Right forelimb (tissue), 1 donor: Measurements from ENCODE around the gene EPHA6.
"Not testable (repeated sequence)": the region's sequence is repeated elsewhere in the genome, so short reads cannot be mapped to it uniquely, and the experiment has no call there.

Source experiments
- DNase-seq: peaks from one replicate; pipeline ENCODE4 v3.0.0-alpha.2; 2018

The EPHA6 gene

DNA sequence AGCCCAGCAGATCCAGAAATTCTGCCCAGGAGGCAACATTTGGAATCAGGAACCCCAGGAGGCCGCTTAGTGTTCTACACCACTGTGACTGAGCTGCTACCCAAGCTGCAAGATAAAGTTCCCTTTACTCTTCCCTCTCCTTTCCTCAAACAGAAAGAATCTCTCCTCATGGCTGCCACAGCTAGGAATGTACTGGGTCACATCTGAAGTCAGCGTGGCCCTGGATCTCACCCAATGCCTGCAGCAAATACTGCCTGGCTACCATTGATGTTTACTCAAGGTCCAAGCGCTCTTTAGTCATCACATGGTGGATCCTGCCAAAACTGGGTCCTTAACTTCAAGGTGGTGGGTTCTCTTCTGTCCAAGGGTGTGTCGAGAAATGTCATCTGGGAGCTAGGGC is 382.7 kb downstream of the EPHA6 start:
- DNase-seq: no peak

DNA sequence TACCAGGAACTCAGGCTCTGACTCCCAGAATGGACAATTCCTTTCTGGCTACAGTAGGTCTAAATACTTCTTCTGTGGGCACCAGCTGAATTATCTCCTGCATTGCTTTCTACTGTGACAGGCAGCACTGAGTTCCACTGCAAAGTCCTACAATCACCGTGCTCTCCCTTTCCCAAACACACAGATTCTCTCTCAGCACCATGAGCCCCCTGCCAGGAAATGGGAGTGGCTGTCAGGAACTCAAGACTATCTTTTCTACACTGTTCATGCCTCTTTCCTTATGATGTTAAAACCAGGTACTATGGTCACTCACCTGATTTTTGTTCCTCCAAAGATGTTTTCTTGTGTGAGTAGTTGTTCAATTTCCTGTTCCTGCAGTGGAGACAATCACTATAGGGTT is 383.4 kb downstream of the EPHA6 start:
- no peak for DNase-seq

DNA sequence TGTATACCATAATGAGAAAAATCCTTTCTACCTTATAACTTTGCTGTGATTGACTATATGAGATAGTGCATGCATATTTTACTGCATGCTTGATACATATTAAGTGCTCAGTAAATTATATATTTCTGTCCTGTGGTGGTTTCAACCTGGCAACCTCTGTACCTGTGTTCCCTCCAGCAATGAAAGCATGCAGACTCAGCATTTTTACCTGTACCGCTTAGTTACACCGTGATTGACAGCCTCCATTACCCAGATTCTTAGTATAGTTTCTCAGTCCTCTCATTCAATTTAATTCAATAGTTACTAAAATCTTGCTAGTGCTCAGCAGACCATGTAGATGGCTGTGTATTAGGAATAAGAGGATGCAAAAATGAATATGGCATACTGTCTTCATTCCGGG is 386.0 kb downstream of the EPHA6 start:
- no peak for DNase-seq

DNA sequence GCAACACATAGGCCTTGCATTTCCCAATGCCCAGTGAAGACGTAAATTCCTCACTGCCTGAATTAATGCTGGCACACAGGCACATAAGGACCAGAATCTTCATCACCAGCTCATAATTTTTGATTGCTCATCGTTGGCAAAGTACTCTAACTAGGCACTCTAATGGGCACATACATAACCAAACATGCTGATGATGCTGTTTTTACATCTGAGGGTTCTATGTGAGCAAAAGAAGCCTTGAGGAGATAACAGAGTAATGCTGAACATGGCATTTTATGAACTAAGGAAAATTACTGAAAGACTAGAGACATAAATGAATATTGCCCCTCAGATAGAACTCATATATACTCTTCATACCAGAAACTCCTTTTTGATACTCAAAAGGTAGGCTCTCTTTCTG is 387.4 kb downstream of the EPHA6 start:
- no peak for DNase-seq

DNA sequence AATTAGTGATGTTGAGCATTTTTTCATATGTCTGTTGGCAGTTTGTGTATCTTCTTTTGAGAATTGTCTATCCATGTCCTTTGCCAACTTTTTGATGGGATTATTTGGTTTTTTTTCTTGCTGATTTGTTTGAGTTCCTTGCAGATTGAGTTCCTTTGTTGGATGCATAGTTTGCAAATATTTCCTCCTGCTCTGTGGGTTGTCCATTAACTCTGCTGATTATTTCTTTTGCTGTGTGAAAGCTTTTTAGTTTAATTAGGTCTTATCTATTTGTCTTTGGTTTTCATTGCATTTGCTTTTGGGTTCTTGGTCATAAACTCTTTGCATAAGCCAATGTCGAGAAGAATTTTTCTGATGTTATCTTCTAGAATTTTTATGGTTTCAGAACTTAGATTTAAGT is 414.6 kb downstream of the EPHA6 start:
- DNase-seq: no peak

DNA sequence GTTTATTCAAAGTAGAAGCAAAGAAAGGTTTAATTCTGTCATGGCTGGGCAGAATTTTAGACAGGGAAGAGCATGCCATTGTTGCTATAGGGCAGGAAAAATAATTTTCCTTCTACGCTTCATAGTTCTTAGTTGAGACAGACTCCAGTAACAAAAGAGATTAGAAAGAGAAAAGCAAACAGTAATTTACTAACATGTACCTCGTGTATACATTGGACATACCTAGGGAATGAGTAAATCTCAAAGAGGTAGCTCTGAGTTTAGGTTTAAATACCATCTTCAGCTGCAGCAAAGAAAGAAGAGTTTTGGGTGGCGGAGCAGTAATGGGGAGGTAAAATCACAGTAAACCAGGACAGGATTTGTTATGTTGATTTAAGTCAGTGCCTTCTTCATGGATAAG is 416.1 kb downstream of the EPHA6 start:
- no peak for DNase-seq

DNA sequence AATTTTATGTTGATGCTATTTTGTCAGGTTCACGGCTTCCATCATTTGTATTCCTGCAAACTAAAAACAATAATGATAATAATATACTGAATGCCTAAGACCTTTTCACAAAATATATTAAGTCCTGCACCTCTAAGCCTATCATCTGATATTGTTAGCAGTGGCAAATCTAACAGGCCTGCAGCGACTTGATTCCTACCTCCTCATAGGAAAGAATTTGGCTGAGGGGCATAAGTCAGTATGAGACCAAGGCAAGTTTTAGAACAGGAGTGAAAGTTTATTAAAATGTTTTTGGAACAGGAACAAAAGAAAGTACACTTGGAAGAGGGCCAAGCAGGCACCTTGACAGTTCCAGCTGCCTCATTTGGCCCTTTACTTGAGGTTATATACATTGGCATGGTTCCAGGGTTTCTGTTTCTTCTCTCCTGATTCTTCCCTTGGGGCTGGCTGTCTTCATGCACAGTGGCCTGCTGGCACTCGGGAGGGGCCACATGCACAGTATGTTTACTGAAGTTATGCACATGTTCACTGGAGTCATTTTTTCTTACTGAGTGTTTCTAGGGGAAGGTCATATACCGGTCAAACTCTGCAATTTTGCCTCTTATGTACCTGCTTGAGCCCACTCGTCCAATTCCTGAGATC is 418.1 kb downstream of the EPHA6 start:
- DNase-seq: no peak

DNA sequence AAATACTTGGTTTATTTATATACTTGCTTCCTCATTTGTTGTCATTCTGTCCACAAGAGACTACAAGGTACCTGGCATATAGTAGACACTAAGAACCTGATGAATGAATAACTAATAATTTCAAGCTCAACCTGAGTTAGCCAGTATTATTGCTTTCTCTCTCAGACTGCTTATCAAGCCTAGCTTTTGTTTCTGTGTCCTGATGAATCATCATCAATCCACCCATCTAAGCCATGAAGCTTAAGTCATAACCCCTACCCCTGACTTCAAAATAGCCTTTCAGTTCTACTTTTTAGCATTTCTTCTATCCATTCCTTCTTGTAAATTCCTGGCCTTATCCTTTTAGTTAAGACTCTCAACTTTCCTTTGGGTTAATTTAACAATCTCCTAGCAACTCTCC is 420.8 kb downstream of the EPHA6 start:
- DNase-seq: no peak

DNA sequence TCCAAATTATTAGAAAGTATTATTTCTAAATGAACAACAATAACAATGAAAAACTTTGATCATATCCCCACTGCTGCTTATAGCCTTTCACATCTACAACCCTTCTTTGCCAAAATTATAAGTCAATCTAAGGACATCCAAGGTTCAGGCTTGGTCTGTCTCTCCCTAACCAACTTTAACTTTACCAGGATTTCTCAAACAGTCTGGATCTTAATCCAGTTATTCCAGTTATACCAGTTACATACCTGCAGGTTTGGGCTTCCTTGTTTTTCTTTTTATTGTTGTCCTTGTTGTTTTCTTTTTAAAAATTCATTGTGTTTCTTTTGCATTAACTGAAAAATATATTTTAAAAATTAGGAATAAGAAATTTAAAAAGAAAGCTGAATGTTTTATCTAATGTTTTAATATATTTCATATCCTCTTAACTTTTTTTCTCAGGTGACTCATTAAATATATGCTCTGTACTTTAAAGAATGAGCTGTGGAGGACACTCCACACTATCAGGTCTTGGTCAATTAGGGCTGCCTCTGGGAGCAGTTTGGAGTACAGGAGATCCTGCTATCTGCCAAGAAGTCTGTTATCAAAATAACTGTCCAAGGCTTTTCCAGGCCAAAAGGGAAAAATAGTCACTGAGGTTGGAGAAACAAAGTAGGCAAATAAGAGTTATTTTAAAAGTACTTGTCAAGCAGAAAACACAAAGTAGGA is 421.4 kb downstream of the EPHA6 start:
- DNase-seq: no peak

DNA sequence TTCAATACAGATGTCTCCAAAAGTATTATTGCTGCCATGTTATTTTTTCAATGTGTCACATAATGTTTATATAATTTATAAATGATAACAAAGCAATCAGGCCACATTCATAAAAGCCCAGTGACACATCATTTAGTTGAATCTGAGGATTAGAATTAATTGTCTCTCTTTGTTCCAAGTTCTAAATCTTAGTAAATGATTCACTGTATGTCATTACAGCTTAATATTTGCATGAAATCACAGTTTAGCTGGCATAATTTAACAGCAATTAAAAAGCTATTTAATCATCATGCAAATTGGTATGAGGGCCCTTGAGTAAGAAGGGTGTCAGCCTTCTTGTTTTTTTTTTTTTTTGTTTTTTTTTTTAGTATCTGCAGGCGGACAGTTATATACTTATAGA is 427.0 kb downstream of the EPHA6 start:
- DNase-seq: no peak

DNA sequence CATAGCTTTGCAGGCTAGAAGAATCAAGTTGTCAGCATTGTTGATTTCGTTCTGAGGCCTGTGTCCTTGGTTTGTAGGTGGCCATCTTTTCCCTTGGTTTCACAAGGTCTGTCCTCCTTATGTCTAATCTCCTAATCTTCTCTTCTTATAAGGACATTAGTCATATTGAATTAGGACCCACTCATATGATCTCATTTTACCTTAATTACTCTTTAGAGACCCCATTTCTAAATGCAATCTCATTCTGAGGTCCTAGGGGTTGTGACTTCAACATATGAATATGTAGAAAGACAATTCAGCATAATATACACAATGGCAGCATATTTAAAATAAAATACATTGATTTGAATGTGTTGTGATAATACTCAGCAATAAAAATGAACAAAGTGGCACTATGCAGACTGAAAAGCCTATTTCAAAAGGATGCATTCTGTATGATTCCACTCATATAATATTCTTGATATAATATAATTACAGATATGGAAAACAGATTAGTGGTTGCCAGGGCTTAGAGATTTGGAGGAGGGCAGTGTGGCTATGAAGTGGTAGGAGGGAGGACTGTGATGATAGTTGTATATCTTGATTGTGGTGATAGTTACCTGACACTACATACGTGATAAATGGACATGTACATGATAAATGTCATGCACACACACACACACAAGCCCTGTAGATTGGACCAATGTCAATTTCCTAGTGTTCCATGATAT is 431.0 kb downstream of the EPHA6 start:
- no peak for DNase-seq

DNA sequence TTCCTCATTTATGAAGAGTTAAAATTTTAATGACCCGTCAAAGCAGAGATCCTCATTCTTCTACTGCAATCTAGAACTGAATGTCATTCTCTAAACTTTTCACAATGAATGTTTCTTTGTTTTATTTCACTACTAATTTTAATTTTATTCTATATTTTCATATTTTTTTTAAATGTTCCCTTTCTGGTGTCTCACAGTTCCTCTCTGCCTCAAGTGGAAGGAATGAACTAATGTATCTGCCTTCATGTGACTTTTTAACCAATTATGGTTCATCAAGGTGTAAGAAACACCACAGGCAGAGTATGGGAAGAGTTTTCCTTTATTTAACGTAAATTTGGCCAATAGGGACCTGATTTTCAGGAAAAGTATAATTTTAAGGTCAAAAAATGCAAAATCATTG is 441.7 kb downstream of the EPHA6 start:
- no peak for DNase-seq

DNA sequence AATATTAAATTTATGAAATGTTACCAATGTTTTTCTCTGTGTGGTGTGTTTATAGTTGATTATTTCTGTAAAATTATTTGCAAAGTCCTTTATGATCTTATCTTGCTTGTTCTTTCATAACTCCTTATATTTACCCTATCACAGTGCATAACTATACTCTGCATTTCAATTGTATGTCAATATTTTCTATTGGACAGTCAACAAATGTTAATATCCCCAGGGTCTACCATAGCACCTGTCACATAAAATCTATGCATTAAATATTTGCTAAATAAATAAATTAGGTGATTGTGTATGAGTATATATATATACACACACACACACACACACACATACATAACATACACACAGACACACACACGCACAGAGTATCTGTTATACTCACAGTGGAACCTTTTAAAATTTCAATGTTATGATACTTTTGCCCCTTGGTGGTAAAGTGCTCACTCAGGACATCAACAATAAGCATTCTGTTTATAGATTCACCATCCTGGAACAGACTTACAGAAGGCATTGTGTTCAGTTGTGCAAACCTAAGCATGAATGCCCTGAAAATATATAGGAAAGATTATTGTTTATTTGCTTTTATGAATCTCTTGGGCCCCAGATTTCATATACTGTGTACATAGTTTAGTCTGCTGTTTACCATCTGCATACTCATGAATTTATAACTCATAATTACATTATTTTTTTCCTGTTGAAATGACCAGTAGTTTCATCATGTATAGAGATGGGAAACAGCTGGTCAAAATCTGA is 443.7 kb downstream of the EPHA6 start:
- no peak for DNase-seq

DNA sequence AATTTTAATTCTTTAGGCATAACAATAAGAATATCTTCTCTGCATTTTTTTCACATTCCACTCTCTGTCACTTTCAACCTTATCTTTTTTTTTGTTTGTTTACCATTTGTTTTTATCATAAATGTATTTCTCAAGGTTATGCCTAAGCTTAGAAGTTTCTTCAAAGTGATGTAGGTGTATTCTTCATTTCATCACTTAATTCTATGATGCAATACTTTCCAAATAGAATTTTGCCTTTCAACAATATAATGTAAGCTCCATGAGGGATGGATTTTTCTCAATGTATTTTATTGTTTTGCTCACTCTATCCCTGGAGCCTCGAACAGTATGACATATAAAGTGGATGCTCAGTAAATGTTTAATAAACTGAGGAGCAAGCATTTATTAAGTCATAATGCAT is 444.9 kb downstream of the EPHA6 start:
- DNase-seq: no peak

DNA sequence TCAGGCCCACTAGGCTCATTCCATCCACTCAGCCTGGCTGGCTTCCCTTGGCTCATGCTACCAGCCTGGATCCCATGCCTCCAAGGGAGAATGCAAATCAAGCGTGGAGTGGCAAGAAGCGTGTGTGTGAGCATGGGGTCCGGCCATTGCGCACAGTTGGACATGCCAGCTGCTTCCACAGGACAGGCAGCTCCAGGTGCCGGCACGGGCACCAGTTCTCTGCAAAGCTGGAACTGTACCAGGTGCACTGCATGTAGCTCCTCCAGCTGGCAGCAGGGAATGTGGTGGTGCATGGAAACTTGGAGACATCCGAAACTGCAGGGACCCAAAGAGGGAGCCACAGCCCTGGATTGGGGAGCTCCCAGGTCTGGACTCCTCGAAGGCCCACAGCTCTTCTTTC is 449.8 kb downstream of the EPHA6 start:
- DNase-seq: no peak

DNA sequence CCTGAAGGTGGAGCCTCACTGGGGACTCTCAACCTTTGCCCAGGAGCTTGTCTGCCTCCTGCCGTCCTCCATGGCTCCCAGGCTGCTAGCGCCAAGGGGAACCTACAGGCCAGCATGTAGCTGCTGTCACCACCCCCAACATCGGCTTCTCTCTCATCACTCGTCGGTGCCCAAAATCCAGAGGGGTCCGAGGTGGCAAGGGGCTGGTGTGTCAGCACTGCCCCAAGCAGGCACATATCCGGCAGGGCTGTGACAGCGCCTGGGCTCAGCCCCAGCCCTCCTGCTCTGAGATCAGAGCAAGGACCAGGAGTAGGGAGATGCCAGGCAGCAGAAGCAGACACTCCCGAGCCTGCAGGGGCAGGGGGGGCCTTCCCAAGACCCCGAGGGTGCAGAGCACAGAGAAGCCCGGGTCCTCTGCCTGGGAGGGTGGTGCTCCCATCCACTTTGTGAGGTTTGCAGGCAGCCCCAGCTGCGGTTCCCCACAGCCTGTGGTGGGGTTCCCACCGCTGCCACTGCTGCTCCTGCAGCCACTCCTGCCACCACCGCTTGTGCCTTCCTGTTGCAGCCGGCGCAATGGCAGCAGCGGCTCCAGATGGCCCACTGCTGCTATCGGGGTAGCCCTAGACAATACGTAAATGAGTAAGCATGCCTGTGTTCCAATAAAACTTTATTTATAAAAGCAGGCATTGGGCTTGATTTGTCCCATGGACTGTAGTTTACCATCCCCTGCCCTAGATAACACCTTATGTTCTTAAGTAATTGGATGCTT is 451.0 kb downstream of the EPHA6 start:
- no peak for DNase-seq

DNA sequence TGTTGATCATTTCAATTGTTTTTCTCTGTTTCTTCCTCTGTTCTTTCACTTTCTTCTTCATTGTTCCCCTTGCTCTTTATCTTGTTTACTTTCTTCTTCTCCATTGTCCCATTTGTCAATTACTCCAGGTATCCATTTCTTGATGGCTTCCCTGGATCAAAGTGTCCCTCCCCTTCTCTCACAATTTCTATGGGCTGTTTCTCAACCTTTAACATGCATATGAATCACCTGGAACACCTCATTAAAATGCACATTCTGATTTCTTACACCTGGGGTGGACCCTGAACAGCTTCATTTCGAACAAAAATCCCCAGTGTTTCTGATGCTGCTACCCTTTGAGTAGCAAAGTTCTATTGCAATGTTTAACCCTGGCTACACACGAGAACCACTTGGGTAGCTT is 454.8 kb downstream of the EPHA6 start:
- no peak for DNase-seq

DNA sequence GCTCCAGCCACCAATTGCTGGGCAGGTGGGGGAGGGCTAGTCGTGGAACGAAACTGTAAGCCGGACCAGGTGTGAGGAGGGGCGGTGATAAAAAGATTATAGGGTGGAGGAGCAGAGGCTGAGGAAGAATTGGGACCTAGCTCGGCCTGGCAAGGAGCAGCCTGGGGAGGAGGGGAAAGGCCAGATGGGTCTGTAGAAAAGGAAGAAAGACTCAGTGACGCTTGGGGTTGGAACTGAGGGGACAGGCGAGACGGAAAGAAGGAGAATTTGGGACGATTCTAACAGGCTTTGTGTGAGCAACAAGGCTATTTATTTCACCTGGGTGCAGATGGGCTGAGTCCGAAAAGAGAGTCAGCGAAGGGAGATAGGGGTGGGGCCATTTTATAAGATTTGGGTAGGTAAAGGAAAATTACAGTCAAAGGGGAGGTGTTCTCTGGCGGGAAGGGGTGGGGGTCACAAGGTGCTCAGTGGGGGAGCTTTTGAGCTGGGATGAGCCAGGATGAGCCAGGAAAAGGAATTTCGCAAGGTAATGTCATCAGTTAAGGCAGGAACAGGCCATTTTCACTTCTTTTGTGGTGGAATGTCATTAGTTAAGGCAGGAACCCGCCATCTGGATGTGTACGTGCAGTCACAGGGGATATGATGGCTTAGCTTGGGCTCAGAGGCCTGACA is 462.6 kb downstream of the EPHA6 start:
- DNase-seq: not testable (repeated sequence)

DNA sequence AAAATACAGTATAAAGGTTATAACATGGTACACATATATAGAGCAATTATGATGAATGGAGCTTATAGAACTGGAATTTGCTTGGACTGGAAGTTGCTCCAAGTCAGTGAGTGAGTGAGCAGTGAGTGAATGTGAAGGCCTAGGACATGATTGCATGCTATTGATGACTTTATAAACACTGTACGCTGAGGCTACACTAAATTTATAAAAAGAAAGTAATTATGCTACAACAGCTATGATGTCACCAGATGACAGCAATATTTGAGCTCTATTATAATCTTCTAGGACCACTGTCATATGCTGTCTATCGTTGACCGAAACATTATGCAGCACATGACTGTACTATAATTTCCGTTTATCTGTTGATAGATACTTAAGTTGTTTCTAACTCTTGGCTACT is 463.3 kb downstream of the EPHA6 start:
- DNase-seq: no peak

DNA sequence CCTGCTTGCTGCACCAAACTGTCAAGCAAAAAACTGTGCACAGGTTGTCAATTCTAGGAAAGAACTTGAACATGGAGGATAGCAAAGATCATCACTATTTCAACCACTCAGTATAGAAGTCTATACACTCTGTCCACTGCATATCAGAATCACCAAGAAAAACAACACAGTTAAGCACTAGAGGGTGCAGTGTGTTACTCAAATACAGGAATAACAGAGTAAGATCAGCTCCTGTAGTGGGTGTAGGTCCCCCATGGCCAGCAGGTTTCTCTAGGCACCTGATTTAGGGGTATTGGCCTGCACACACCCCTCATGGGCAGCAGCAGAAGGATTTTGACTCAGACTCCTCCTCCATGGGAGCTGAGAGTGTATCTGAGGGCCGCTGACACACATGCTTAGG is 464.1 kb downstream of the EPHA6 start:
- no peak for DNase-seq

DNA sequence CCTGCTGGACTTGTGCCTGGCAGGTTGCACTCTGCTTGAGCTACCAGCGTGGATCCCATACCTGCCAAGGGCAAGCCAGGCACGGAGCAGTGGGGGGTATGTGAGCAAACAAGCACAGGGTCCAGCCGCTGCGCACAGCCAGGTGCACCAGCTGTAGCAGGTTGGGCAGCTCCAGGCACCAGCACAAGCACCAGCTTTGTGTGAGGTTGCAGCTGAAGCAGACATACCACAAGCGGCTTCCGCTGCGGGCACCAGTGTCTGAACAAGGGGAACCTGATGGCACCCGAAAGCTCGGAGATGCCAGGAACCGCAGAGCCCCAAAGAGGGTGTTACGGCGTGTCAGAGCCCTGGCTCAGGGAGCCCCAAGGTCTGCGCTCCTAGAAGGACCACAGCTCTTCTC is 477.5 kb downstream of the EPHA6 start:
- DNase-seq: no peak

DNA sequence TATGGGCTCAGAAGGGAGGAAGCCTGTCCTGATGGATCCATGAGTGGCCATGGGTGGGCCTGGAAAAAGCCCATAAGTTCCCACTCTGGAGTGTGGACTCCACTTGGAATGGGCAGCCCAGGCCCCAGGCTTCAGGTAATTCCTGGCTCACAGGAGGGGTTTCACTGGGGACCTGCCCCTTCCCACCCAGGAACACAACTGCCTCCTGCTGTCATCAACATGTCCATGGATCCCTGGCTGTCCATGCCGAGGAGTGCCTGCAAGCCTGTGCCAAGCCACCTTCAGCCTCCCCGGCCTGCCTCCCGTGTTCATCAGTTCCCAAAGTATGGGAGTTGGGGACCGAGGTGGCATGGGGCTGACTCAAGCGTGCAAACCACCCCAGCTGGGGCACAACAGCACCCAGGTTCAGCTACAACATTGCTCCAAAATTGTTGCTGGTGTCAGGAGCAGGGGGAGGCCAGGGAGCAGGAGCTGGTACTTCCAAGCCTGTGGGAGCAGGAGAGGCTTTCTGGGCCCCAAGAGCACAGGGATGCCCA is 479.3 kb downstream of the EPHA6 start:
- DNase-seq: no peak
